Vagina (tissue), 2 donors: ENCODE results near the gene TUBGCP4.

Experiments used
- CTCF ChIP-seq, 3 experiments: fragments of 450-650 bp in 2 of 3; fragments of 200-600 bp in 1 of 3; sonication (generic) in 1 of 3; IDR thresholded peaks; one replicate each; pipeline ENCODE4 v1.5.1; 2017 to 2019; ENCODE audit warnings: antibody characterized with exemption in 3 of 3, mild to moderate bottlenecking in 2 of 3, moderate library complexity in 2 of 3
- POLR2A ChIP-seq, 2 donors: fragments of 450-650 bp; IDR thresholded peaks; one replicate each; pipeline ENCODE4 v1.6.1; 2017; ENCODE audit warnings: antibody characterized with exemption in 2 of 2, mild to moderate bottlenecking in 2 of 2, moderate library complexity in 2 of 2
- POLR2AphosphoS5 ChIP-seq, 2 donors: sonication (generic); formaldehyde crosslinking; IDR thresholded peaks; one replicate each; pipeline ENCODE4 v1.9.0; 2017; ENCODE audit warnings: antibody characterized with exemption in 2 of 2, mild to moderate bottlenecking in 2 of 2, low read depth in 1 of 2; ENCODE audit not compliant: insufficient read depth in 1 of 2

GRCh38 chr15:43408789-43409188 lies 37.9 kb downstream of the TUBGCP4 start:
- TF ChIP-seq CTCF (IDR thresholded peaks at IDR 0.05) (no peak), POLR2AphosphoS5 (IDR thresholded peaks at IDR 0.05; ENCODE audit: insufficient read depth in 1 of 2, low read depth in 1 of 2) (no peak), POLR2A (IDR thresholded peaks at IDR 0.05) (no peak)
